ENCODE data around the gene INPP4A. TPM values are rescaled to one million over a fixed set of nuclear protein-coding genes. Genes with fewer than 3 reads are reported as not detected.
"Not testable (repeated sequence)": the region's sequence is repeated elsewhere in the genome, so short reads cannot be mapped to it uniquely, and the experiment has no call there.

Gene INPP4A
- total and polyA plus RNA-seq, 8 donors: 20.6 to 34.2 (median 23.5) TPM

DNA sequence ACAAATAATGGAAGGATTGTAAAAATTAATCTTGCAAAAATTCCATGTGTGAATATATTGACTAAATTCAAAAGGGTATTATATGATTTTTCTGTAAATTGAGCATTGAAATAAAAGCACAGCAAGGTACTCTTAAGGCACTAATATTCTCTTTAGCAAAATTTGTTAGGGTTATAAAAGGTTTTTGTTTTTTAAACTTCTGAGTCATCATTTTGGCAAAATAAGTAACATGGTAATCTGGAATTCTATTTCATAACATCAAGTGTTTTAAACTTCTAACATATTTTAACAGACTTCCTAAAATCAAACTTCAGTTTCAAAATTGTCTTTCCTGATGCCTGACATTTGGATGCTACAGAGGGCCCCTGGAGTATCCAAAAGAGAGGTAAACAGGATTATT is 12.5 kb upstream of the INPP4A start:
- H3K27me3 ChIP-seq: no peaks in the 10 kb centered on the region
- no peaks in the 10 kb centered on the region for H3K36me3 ChIP-seq
- H3K9me3 ChIP-seq: peaks cover 0 to 22% of the 10 kb centered on the region in 2 donors
- H3K4me1 ChIP-seq: no peaks in the 10 kb centered on the region
- intact Hi-C loops (cut with DNase I): no loop called here
- H3K27ac ChIP-seq: no peak overlapping the region
- no peak for DNase-seq
- TF ChIP-seq, protein P1, sequence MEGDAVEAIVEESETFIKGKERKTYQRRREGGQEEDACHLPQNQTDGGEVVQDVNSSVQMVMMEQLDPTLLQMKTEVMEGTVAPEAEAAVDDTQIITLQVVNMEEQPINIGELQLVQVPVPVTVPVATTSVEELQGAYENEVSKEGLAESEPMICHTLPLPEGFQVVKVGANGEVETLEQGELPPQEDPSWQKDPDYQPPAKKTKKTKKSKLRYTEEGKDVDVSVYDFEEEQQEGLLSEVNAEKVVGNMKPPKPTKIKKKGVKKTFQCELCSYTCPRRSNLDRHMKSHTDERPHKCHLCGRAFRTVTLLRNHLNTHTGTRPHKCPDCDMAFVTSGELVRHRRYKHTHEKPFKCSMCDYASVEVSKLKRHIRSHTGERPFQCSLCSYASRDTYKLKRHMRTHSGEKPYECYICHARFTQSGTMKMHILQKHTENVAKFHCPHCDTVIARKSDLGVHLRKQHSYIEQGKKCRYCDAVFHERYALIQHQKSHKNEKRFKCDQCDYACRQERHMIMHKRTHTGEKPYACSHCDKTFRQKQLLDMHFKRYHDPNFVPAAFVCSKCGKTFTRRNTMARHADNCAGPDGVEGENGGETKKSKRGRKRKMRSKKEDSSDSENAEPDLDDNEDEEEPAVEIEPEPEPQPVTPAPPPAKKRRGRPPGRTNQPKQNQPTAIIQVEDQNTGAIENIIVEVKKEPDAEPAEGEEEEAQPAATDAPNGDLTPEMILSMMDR (IDR thresholded peaks at IDR 0.05): no peak
- ATAC-seq: no peak
- no peak overlapping the region for H3K4me3 ChIP-seq

DNA sequence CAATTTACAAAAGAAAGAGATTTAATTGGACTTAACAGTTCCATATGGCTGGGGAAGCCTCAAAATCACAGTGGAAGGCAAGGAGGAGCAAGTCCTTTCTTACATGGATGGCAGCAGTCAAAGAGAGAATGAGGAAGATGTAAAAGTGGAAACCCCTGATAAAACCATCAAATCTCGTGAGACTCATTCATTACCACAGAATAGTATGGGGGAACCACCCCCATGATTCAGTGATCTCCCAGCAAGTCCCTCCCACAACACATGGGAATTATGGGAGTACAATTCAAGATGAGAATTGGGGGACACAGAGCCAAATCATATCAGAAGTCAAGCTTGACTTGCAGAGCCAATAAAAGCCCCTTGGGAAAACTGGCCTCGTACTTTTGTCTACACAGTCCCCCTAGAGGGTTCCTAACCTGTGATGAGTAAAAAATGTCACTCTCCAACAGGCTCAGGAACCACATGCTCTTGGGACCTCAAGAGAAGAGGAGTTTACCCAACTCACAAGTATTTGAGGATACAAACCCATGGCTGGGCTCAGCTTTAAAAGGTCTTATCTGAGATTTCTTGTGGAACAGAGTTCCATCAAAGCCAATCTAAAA is 11.2 kb upstream of the INPP4A start:
- intact Hi-C loops (cut with DNase I): no loop called here
- DNase-seq (no peak), ATAC-seq (no peak)
- TF ChIP-seq, protein P1 (IDR thresholded peaks at IDR 0.05): no peak
- Histone ChIP-seq H3K36me3 (no peaks in the 10 kb centered on the region), H3K27ac (no peak overlapping the region), H3K9me3 (peaks cover 0 to 22% of the 10 kb centered on the region in 2 donors), H3K27me3 (no peaks in the 10 kb centered on the region), H3K4me3 (no peak overlapping the region), H3K4me1 (no peaks in the 10 kb centered on the region)

DNA sequence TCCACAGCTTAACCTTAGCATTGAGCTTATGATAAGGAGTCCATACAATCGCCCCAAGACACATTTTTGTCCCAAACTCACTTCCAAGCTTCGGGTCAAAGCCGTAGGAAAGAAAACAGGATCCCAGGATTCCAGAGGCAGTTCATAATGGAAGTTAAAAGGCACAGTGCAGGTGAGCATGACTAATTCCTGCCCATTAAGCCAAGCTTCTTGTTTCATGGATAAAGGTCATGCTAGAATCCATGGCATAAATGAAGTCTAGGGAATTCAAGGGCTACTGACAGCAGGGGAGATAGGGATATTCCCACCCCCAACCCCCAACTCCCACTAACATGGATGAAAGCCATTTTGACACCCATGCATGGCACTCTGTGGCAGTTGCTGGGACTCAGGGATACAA is 10.2 kb upstream of the INPP4A start:
- intact Hi-C loops (cut with DNase I): no loop called here
- Histone ChIP-seq H3K36me3 (no peaks in the 10 kb centered on the region), H3K27me3 (no peaks in the 10 kb centered on the region), H3K9me3 (peaks cover 0 to 26% of the 10 kb centered on the region in 2 donors), H3K27ac (no peak overlapping the region), H3K4me3 (no peak overlapping the region), H3K4me1 (no peaks in the 10 kb centered on the region)
- no peak for ATAC-seq
- TF ChIP-seq, protein P1 (IDR thresholded peaks at IDR 0.05): no peak
- DNase-seq: no peak

DNA sequence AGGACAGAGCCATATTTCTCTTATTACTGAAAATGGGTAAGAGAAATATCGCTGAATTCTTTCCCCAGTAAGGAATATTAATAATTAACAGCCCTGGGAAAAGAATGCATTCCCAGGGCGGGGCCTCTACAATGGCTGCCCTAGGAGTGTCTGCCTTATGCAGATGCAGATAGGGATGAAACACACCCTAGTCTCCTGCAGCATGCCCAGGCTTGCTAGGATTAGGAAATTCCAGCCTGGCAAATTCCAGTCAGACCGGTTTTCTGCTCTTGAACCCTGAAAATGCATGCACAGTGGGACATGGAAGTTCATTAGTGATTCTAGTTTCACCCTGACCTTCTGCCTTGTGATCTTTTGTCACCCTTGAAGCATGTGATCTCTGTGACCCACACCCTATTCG is 9.0 kb upstream of the INPP4A start:
- H3K9me3 ChIP-seq: peaks cover 0 to 26% of the 10 kb centered on the region in 2 donors
- ATAC-seq; H3K4me3 ChIP-seq; H3K27ac ChIP-seq; H3K27me3 ChIP-seq; DNase-seq; H3K4me1 ChIP-seq; intact Hi-C loops (cut with DNase I); H3K36me3 ChIP-seq: not testable (repeated sequence)

DNA sequence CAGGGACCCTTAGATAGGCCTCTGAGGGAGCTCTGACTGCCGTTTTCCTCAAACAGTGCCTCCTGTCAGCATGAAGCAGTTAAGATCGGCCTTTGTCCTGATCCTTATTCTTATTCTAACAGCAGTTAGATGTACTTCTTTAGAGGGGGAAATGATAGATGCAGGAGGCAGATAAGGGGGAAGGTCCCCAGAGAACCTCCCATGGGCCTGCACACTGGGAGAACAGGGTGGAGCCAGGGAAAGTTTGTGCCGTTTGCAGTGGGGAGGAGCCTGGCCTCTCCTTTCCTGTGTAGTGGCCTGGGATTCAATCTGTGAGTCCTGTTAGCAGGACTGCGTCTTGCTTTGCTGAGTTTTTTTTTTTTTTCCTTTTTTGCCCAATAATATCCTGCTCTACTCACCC is 7.9 kb upstream of the INPP4A start:
- DNase-seq (no peak), ATAC-seq (no peak)
- TF ChIP-seq, protein P1 (IDR thresholded peaks at IDR 0.05): no peak
- Histone ChIP-seq H3K4me3 (no peak overlapping the region), H3K4me1 (no peaks in the 10 kb centered on the region), H3K9me3 (peaks cover 0 to 26% of the 10 kb centered on the region in 2 donors), H3K36me3 (no peaks in the 10 kb centered on the region), H3K27ac (no peak overlapping the region), H3K27me3 (no peaks in the 10 kb centered on the region)
- intact Hi-C loops (cut with DNase I): no loop called here

All from left lung (tissue), 10 donors.